ENCODE data around the gene PRSS21.

The PRSS21 gene

DNA sequence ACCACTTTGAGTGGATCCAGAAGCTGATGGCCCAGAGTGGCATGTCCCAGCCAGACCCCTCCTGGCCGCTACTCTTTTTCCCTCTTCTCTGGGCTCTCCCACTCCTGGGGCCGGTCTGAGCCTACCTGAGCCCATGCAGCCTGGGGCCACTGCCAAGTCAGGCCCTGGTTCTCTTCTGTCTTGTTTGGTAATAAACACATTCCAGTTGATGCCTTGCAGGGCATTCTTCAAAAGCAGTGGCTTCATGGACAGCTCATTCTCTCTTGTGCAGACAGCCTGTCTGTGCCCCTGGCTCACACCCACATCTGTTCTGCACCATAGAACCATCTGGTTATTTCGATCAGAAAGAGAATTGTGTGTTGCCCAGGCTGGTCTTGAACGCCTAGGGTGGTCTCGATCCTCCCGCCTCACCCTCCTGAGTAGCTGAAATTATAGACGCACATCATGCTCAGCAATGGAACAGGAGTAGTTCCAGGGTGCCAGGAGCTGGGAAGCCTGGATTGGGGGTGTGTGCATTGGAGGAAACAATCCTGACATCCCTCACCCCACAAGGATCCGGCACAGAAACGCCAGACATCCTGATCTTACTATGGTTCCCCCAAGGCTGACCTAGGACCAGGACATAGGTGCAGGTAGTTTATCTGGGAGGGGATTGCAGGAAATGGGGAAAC is 4.6 kb downstream of the PRSS21 start:
- no peaks in the 10 kb centered on the region for H3K36me3 Mint-ChIP-seq
- CTCF ChIA-PET = no interaction called here
- no peak overlapping the region for H3K27ac Mint-ChIP-seq
- H3K4me1 Mint-ChIP-seq = no peaks in the 10 kb centered on the region
- no peaks in the 10 kb centered on the region for H3K9me3 Mint-ChIP-seq
- H3K27me3 Mint-ChIP-seq = peaks cover 7% of the 10 kb centered on the region
- peak; percentile 9 for DNase-seq
- no peak overlapping the region for H3K4me3 Mint-ChIP-seq

DNA sequence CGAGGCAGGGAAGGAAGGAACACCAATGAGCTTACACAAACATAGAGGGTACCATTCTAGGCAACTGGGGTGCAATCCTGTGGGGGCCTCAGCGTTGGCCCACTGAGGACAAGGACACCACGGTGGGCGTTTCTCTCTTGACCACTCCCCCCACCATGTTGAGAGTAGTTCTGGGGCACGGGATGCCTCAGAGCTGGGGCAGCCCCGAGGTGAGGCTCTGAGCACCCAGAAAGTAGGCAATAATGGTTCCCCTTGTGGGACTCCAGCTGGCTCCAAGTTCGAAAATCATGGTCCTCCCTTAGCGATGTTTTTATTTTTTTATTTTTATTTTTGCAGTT is 5.1 kb downstream of the PRSS21 start:
- CTCF ChIA-PET = no interaction called here
- no peak overlapping the region for H3K4me3 Mint-ChIP-seq
- peaks cover 7% of the 10 kb centered on the region for H3K27me3 Mint-ChIP-seq

DNA sequence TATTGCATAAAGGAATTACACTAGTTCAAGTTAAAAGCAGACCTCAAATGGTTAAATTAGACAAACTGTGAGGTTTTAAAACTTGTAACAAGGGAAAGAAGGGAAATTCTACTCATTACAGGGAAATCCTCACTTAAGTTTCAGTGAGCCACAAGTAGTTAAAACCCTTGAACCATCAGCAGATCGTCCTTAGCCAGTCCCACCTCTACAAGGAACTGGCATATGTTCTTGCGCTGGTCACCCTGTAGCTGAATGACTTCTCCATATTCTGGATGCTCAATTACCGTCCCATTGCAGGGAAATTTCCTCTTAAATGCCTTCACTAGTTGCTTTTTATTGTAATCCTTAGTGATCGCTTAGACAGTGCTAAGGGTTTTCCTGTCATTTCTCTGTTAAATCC is 5.5 kb downstream of the PRSS21 start:
- Mint-ChIP-seq H3K4me1 (no peaks in the 10 kb centered on the region), H3K4me3 (no peak overlapping the region), H3K36me3 (no peaks in the 10 kb centered on the region), H3K27me3 (peaks cover 7% of the 10 kb centered on the region), H3K27ac (no peak overlapping the region), H3K9me3 (no peaks in the 10 kb centered on the region)
- no peak for DNase-seq
- CTCF ChIA-PET = interaction anchor here (1.3 to 1.4 kb wide), 2 partner anchors 16 to 105 kb away, joined by 4 to 6 read pairs; no protein-coding TSS in a partner anchor

More for the DNA sequence above, 5.1 kb downstream of the PRSS21 start:
- Mint-ChIP-seq H3K4me1 (no peaks in the 10 kb centered on the region), H3K27ac (no peak overlapping the region), H3K36me3 (no peaks in the 10 kb centered on the region), H3K9me3 (no peaks in the 10 kb centered on the region)
- no peak for DNase-seq

DNA sequence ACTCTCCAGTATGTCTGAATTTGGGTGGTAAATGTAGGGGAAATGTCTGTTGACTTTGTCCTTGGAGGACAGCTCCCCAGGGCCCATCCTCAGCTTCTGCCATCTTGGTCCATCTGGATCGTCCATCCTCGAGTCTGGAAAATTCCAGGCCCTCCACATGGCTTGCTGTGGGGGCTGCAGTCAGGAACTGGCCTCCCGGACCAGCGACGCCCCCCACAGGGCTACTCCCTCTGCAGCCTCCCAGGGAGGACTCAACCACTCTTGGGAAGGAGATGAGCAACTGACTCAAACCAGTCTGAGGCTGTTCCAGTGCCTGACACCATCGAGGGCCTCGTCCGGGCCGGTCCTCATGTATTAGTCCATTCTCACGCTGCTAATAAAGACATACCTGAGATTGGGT is 7.6 kb downstream of the PRSS21 start:
- DNase-seq = peak; percentile 13
- H3K4me3 Mint-ChIP-seq = no peak overlapping the region
- CTCF ChIA-PET = interaction anchor here (1.6 kb wide), 1 partner anchor 13 kb away, joined by 6 read pairs; no protein-coding TSS in a partner anchor
- H3K36me3 Mint-ChIP-seq = no peaks in the 10 kb centered on the region
- peaks cover under 1% of the 10 kb centered on the region for H3K4me1 Mint-ChIP-seq
- no peaks in the 10 kb centered on the region for H3K9me3 Mint-ChIP-seq
- no peak overlapping the region for H3K27ac Mint-ChIP-seq
- peaks cover 7% of the 10 kb centered on the region for H3K27me3 Mint-ChIP-seq

DNA sequence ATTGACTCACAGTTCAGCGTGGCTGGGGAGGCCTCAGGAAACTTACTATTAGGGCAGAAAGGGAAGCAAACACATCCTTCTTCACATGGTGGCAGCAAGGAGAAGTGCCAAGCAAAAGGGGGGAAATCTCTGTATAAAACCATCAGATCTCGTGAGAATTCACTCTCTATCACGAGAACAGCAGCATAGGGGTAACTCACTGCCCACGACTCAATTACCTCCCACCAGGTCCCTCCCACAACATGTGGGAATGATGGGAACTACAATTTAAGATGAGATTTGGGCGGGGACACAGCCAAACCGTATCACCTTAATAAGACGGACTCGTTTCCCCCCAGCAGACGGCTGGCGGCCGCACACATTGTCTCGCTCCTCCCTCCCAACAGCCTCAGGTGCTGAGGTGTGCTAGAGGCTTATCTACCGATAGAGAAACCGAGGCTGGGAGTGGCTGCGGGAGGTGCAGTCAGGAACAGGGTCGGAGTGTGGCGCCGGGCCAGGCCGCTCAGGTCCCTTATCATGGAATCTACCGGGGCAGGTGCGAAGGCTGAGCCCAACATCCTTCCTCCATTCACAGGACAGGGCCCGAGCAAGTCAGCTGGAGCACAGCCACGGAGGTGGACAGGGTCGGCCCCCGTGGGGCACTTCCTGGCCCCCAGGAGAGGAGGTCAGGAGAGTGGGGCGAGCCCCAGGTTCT is 8.2 kb downstream of the PRSS21 start:
- Mint-ChIP-seq H3K4me1 (peaks cover 5% of the 10 kb centered on the region), H3K27ac (no peak overlapping the region), H3K36me3 (no peaks in the 10 kb centered on the region), H3K9me3 (no peaks in the 10 kb centered on the region), H3K4me3 (no peak overlapping the region), H3K27me3 (peaks cover 7% of the 10 kb centered on the region)
- DNase-seq = peak; percentile 17
- CTCF ChIA-PET = no interaction called here

DNA sequence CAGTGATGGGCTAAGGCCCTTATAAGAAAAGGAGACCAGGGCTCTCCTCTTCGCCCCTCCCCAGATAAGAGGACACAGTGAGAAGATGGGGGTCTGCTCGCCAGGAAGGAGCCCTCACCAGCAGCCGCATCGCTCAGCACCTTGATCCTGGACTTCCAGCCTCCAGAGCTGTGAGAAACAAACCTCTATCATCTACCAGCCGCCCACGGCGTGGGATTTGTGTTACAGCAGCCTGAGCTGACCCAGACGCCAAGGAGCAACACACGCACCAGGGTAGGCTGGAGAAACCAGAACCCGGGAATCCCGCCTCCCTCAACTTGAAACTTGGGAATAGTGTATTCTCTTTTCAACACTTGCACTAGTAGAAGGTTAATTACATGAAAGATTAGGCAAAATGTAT is 8.9 kb downstream of the PRSS21 start:
- H3K27ac Mint-ChIP-seq = no peak overlapping the region
- peaks cover 5% of the 10 kb centered on the region for H3K4me1 Mint-ChIP-seq
- no peaks in the 10 kb centered on the region for H3K9me3 Mint-ChIP-seq
- DNase-seq = peak; percentile 8
- no peak overlapping the region for H3K4me3 Mint-ChIP-seq
- H3K36me3 Mint-ChIP-seq = no peaks in the 10 kb centered on the region
- CTCF ChIA-PET = no interaction called here
- H3K27me3 Mint-ChIP-seq = peaks cover 7% of the 10 kb centered on the region

DNA sequence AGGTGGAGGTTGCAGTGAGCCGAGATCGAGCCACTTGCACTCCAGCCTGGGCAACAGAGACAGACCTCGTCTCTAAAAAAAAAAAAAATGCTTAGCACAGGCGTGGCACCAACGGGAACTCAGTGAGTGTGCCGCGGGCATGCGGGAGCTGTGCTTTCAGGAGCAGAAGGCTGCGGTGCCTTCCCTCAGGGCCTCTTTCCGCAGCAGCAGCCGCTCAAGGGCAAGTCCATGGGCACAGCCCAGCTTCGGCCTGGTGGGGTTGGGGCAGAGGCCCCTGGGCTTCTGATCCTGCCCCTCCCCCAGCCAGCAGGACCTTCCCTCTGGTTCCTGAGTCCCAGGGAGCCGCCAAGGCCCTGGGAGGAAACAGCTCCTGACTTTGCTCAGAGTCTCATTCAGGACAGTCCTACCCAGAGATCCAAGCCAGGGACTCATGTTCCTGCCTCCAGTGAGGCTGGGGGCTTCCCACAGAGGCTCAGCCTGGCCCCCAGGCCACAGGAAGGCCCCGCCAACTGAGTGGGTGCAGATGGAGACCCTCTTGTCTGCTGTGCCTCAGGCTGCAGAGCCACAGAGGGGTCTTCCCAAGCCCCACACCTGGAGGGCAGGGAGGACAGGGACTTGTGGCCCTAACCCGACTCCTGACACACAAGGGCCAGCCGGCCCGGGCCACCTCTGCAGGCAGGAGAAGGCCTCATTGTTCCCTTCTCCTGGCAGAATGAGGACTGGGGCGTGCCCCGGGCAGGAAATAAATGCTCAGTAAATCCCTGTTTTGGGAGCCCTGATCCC is 9.7 kb downstream of the PRSS21 start:
- DNase-seq = peak; percentile 15
- no peaks in the 10 kb centered on the region for H3K9me3 Mint-ChIP-seq
- peaks cover 5% of the 10 kb centered on the region for H3K4me1 Mint-ChIP-seq
- CTCF ChIA-PET = interaction anchor here (1.2 kb wide), 1 partner anchor 12 kb away, joined by 3 read pairs; no protein-coding TSS in a partner anchor
- no peak overlapping the region for H3K27ac Mint-ChIP-seq
- H3K4me3 Mint-ChIP-seq = no peak overlapping the region
- no peaks in the 10 kb centered on the region for H3K27me3 Mint-ChIP-seq
- H3K36me3 Mint-ChIP-seq = no peaks in the 10 kb centered on the region

DNA sequence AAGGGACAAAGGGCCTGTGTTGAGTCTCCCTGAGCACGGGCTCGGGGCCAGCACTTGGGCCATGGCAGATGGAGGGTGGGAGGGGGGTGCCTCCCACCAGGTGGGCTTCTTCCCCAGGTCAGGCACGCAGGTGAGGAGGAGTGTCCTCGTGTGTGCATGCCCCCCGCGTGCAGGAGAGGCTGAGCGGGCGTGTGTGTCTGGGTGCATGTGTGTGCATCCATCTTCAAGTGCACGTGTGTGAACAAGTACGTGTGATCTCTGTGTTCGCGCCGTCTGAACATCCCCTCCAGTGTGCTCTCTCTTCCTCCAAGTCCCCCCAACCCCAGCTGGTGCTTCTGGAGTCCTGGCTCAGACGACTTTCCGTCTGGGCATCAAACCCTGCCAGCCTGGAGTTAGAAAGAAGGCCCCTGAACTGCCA is 10.3 kb downstream of the PRSS21 start:
- peaks cover 5% of the 10 kb centered on the region for H3K4me1 Mint-ChIP-seq
- no peak overlapping the region for H3K27ac Mint-ChIP-seq
- no peak overlapping the region for H3K4me3 Mint-ChIP-seq
- CTCF ChIA-PET = interaction anchor here (1.2 kb wide), 1 partner anchor 11 kb away, joined by 3 read pairs; no protein-coding TSS in a partner anchor
- H3K9me3 Mint-ChIP-seq = no peaks in the 10 kb centered on the region
- DNase-seq = no peak
- H3K27me3 Mint-ChIP-seq = peaks cover 2% of the 10 kb centered on the region
- no peaks in the 10 kb centered on the region for H3K36me3 Mint-ChIP-seq

DNA sequence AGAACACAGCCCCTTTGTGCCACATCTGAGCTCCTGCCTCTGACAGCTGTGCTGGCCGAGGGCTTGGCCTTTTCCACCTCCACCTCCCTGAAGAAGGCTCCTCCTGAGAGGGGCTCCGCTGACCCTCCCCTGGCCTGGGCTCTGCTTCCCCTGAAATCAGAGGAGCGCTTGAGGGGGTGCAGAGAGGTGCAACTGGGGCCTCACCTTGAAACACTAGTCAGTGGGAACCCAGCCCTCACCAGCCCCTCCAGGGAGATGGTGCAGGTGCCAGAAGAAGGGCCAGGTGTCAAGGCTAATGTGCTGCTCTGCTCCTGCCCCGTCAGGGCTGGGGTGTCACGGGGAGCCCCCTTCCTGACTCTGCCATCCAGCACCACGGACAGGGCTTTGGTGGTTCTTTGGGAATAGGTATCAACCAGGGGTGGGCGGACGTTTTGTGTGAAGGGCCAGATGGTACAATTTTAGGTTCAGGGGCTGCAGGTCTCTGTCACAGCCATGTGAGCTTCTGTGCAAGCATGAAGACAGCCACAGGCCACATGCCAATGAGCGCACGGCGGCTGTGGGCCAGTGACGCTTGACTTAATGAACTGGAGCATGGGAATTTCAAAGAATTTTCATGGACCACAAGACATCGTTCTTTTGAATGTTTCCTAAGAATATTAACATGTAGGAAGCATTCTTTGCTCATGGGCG is 10.9 kb downstream of the PRSS21 start:
- H3K4me3 Mint-ChIP-seq = no peak overlapping the region
- H3K4me1 Mint-ChIP-seq = peaks cover 5% of the 10 kb centered on the region
- DNase-seq = no peak
- H3K9me3 Mint-ChIP-seq = no peaks in the 10 kb centered on the region
- H3K36me3 Mint-ChIP-seq = no peaks in the 10 kb centered on the region
- CTCF ChIA-PET = no interaction called here
- H3K27me3 Mint-ChIP-seq = peaks cover 8% of the 10 kb centered on the region
- no peak overlapping the region for H3K27ac Mint-ChIP-seq

DNA sequence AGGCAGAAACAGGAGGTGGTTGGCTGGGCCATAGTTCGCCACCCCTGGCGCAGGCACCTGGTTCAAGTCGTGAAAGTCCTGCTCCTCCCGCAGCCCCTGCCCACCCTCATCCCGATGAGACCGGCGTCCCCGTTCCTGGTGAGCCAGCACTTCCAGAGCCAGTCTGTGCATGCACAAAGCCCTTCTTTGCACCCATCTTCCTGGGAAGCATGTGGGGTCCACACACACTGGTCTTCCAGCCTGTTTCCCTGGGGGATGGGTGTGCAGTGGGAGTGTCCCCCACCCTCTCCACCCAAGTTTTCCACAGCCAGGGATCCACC is 11.4 kb downstream of the PRSS21 start:
- CTCF ChIA-PET = interaction anchor here (1.2 kb wide), 1 partner anchor 91 kb away, joined by 3 read pairs; no protein-coding TSS in a partner anchor
- no peak overlapping the region for H3K4me3 Mint-ChIP-seq

DNA sequence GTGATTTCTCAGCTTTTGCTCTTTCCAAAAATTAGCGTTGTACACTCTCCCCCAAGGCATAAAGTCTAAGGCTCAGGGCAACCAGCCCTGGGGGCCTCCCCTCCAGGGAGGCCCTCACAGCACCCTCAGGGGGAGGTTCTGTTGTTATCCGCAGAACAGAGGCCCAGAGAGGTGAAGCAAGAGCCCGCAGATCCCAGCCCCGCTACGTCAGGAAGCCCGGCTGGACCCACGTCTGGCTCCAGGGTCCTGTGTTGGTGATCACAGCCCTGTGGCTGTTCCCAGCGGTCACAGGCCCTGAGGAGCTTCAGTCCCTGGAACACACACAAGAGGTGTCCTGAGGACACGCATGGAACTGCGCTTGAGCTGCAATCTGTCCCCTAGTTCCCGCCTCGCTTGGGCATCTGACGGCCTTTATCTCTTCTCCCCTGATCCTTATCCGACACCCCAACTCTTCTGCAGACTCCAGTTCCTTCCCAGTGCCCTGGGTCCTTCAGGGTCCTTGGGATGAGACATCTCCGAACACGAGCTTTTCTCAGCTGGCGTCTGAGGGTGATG is 11.9 kb downstream of the PRSS21 start:
- Mint-ChIP-seq H3K4me3 (no peak overlapping the region), H3K27ac (no peak overlapping the region), H3K9me3 (no peaks in the 10 kb centered on the region), H3K27me3 (peaks cover 12% of the 10 kb centered on the region), H3K36me3 (no peaks in the 10 kb centered on the region), H3K4me1 (peaks cover 5% of the 10 kb centered on the region)
- no peak for DNase-seq
- CTCF ChIA-PET = interaction anchor here (1.2 to 2.6 kb wide), 2 partner anchors 10 to 91 kb away, joined by 3 to 14 read pairs; no protein-coding TSS in a partner anchor

More for the DNA sequence above, 11.4 kb downstream of the PRSS21 start:
- Mint-ChIP-seq H3K9me3 (no peaks in the 10 kb centered on the region), H3K27me3 (peaks cover 9% of the 10 kb centered on the region), H3K27ac (no peak overlapping the region), H3K4me1 (peaks cover 5% of the 10 kb centered on the region), H3K36me3 (no peaks in the 10 kb centered on the region)
- no peak for DNase-seq

DNA sequence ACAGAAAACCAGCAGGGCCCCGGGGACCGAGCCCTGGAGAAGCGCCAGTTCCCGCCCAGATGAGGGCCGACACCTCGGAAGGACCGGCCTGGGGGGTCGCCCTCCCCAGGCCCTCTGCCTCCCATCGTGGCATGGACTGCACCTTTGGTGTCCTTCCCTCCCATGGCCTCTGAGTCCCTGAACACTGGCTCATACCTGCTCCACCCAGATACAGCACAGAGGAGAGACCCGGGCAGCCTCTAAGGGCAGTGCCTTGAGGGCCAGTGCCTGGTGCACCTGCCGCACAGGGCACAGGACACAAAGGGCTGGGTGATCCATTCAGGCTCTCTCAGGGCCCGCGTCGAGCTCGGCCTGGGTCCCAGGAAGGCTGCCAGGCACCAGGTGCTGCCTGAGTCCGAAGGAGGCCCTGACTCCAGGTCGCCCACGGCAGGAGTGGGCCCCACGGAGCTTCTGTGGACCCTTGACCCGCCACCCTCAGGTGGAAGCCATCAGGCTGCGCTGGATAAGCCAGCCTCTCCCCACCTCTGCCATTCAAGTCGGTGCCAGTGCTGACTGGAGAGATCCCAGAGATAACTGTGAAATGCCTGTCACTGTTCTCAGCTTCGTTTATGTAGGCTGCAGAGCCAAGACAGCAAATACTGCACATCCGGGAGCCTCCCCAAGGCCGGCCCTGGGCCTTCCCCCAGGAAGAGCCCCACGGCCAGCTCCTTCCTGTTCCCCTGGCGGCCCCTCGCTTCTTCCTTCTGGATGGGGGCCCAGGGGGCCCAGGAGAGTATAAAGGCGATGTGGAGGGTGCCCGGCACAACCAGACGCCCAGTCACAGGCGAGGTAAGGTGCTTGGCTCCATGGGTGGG is 12.7 kb downstream of the PRSS21 start, which contains the start of gene ZG16B:
Gene ZG16B (plus strand): TSS at position 803 of the 854 bp plus-strand sequence. CDS start 139 bp downstream, outside the sequence.
- Mint-ChIP-seq H3K36me3 (no peaks in the 10 kb centered on the region), H3K9me3 (no peaks in the 10 kb centered on the region), H3K4me1 (peaks cover 5% of the 10 kb centered on the region), H3K27me3 (peaks cover 12% of the 10 kb centered on the region), H3K4me3 (no peak within 1 kb of the TSS), H3K27ac (no peak within 1 kb of the TSS)
- CTCF ChIA-PET = interaction anchor here (0.8 to 2.6 kb wide), 3 partner anchors 9 to 90 kb away, joined by 3 to 14 read pairs (median 3); no protein-coding TSS in a partner anchor
- DNase-seq = no peak

DNA sequence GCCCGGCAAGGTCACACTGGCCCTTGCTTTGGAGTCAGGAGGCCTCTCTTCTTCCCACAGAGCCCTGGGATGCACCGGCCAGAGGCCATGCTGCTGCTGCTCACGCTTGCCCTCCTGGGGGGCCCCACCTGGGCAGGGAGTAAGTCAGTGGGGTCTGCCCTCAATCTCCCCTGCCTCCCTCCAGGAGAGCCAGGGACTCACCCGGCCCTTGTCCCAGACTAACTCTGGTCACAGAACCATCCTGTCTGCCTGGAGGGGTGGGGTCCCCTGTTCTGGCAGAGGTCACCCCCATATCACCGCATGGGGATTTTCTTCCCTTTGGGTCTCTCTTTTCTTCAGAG is 13.3 kb downstream of the PRSS21 start:
- Mint-ChIP-seq H3K4me3 (no peak overlapping the region), H3K36me3 (no peaks in the 10 kb centered on the region), H3K27me3 (peaks cover 14% of the 10 kb centered on the region), H3K9me3 (no peaks in the 10 kb centered on the region), H3K27ac (no peak overlapping the region), H3K4me1 (peaks cover 5% of the 10 kb centered on the region)
- no peak for DNase-seq
- CTCF ChIA-PET = interaction anchor here (0.8 to 2.6 kb wide), 2 partner anchors 9 to 38 kb away, joined by 3 to 14 read pairs; no protein-coding TSS in a partner anchor
